ENCODE measurements around the gene LPIN3.
"Not testable (repeated sequence)": the region's sequence is repeated elsewhere in the genome, so short reads cannot be mapped to it uniquely, and the experiment has no call there.

The LPIN3 gene, protein sequence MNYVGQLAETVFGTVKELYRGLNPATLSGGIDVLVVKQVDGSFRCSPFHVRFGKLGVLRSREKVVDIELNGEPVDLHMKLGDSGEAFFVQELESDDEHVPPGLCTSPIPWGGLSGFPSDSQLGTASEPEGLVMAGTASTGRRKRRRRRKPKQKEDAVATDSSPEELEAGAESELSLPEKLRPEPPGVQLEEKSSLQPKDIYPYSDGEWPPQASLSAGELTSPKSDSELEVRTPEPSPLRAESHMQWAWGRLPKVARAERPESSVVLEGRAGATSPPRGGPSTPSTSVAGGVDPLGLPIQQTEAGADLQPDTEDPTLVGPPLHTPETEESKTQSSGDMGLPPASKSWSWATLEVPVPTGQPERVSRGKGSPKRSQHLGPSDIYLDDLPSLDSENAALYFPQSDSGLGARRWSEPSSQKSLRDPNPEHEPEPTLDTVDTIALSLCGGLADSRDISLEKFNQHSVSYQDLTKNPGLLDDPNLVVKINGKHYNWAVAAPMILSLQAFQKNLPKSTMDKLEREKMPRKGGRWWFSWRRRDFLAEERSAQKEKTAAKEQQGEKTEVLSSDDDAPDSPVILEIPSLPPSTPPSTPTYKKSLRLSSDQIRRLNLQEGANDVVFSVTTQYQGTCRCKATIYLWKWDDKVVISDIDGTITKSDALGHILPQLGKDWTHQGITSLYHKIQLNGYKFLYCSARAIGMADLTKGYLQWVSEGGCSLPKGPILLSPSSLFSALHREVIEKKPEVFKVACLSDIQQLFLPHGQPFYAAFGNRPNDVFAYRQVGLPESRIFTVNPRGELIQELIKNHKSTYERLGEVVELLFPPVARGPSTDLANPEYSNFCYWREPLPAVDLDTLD

DNA sequence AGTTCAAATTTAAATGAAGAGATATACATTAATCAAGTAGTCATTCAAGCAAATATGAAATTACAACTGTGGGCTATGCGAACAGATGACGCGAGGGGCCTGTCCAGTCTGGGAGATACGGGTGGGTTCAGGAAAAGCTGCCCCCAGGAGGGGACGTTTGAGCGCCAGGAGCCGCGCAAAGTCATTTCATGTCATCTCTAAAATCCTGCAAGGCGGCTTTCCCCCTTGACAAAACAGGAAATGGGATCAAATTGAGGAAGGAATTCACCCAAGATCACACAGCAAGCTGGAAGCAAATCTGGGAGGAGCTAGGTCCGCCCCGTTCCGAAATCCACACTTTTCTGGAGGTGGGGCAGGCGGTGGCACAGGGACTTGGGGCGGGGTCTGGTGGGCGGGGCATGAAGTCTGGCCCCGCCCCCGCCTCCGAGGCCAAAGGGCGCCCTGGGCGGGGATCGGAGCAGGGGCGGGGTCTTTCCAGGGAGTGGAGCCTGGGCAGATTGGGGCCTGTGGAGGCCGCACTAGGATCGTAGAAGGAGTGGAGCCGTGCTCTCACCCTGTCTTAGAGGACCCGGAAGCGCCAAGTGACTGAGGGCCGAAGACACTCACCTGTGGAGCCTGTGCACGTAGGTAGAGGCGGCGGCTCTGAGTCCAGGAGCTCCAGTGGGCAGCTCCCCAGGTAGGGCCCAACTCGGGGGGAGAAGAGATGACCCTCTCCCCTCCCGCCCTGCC, at the start of gene LPIN3:
LPIN3 (plus strand) TSS at position 495 of the 729 bp plus-strand sequence. CDS start 4,983 bp downstream, outside the sequence.
- DNase-seq: peak; percentile 66

- no peak for DNase-seq
Observed at GRCh38 chr20:41293269-41294037, 47.2 kb upstream of the LPIN3 start.

- DNase-seq: no peak
Observed at GRCh38 chr20:41299899-41300298, 40.7 kb upstream of the LPIN3 start.

- DNase-seq: no peak
Observed at GRCh38 chr20:41300383-41300782, 40.2 kb upstream of the LPIN3 start.

DNA sequence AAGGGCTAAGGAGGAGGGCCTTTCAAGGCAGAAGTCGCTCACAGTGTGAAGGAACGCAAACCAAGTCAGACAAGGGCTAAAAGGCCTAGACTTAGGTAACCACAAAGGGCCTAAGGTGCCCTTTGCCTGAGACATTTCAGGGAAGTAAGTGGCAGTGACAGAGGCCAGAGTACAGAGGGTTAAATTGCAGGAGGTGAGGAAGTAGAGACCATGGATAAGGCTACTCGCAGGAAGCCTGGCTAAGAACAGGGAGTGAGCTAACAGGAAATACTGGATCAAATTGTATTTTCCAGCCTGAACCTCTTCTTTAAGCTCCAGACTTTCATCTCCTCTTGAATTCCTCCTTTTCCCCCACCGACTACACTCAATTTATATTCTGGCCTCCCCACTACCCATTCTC, 39.7 kb upstream of the LPIN3 start:
- DNase-seq: no peak

- no peak for DNase-seq
Observed at GRCh38 chr20:41304002-41304401, 36.6 kb upstream of the LPIN3 start.

DNA sequence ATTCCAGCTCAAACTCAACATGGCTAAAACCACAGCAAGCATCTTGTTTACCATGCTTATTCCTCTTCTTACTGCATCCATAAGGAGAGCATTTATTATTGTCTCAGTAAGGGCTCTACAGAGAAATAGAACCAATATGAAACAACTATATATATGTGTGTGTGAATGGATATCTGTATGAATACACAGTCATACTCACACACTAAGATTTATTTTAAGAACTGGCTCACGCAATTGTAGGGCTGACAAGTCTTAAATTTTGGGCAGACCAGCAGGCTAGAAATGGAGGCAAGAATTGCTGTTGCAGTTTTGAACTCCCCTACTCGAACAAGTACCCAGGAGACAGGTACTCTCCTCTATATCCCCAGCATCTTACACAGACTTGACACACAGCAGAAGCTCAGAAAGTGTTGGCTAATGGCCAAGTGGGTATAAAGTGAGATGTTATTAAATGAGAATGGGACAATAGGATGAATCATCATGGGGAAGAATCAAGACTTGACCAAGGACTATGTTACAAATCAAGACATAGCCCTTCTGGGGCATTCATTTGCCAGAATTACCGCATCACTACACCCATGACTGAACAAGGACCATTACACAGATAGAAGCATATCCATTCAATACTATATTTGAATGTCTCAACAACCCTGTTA, 36.1 kb upstream of the LPIN3 start:
- no peak for DNase-seq

GRCh38 chr20:41306061-41306727, 34.4 kb upstream of the LPIN3 start:
- DNase-seq: no peak

DNA sequence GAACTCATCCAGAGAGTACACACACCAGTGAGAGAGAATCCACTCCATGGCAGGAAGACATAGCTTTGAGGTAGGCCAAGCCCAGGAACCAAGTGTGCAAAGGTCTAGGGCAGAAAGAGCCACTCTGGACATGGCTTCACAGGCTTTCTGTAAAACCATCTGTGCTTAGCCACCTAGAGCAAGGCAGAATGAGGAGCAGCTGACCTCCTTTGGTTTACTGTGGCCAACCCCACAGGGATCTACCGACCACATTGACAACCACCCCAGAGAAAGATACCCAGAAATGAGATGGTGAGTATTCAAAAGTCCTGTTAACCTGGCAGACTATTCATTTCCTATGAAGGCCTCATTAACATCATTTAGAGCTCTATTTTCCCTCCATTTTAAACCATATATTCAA, 33.6 kb upstream of the LPIN3 start:
- DNase-seq: no peak

DNA sequence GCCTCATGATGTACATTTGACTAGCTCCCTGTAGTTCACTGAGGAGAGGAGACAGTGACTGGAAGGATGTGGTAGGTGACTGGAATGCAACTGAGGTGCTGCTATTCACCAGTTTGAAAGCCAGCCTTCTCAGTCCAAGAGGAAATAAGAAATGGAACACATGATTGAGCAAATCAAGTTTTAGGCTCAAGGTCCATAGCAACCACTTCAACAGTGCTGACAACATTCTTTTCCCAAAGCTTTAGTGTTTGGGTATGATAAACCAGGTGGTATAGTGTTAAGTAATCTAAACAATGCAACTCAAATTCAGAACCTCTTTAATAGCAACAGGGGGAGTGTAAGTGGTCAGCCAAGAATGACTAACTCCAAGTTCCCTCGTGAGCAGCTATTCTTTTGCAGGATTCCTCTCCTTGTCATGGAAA, 32.3 kb upstream of the LPIN3 start:
- no peak for DNase-seq

GRCh38 chr20:41308726-41309413, 31.8 kb upstream of the LPIN3 start:
- no peak for DNase-seq

DNA sequence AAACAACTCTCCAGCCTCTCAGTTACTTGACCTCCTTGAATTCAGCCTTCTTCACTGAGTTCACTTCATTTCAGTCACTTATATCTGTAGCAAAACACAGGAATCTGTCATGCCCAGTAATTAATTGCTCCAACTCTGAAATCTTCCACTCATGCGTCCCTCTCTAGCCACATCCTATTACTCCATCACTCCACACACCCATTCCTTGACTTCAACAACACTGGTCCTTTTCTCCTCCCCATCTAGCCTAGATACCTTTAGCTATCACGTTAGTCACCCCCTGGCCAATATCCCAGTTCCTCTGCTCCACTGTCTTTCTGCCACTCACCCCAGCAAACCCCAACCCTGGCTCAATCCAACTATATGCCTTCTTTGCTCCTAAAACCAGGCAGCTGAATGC, 30.8 kb upstream of the LPIN3 start:
- no peak for DNase-seq

DNA sequence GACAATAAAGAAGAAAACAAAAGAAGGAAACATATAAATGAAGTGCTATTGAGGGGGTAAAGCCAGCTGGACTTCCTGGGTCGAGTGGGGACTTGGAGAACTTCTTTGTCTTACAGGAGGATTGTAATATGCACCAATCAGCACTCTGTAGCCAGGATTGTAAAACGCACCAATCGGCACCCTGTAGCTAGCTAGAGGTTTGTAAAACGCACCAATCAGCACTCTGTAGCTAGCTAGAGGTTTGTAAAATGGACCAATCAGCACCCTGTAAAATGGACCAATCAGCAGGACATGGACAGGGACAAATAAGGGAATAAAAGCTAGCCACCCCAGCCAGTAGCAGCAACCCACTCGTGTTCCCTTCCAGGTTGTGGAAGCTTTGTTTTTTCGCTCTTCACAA, 28.6 kb upstream of the LPIN3 start:
- DNase-seq: not testable (repeated sequence)

GRCh38 chr20:41314386-41314785, 26.2 kb upstream of the LPIN3 start:
- no peak for DNase-seq

- no peak for DNase-seq
Observed at GRCh38 chr20:41316051-41316450, 24.6 kb upstream of the LPIN3 start.

DNA sequence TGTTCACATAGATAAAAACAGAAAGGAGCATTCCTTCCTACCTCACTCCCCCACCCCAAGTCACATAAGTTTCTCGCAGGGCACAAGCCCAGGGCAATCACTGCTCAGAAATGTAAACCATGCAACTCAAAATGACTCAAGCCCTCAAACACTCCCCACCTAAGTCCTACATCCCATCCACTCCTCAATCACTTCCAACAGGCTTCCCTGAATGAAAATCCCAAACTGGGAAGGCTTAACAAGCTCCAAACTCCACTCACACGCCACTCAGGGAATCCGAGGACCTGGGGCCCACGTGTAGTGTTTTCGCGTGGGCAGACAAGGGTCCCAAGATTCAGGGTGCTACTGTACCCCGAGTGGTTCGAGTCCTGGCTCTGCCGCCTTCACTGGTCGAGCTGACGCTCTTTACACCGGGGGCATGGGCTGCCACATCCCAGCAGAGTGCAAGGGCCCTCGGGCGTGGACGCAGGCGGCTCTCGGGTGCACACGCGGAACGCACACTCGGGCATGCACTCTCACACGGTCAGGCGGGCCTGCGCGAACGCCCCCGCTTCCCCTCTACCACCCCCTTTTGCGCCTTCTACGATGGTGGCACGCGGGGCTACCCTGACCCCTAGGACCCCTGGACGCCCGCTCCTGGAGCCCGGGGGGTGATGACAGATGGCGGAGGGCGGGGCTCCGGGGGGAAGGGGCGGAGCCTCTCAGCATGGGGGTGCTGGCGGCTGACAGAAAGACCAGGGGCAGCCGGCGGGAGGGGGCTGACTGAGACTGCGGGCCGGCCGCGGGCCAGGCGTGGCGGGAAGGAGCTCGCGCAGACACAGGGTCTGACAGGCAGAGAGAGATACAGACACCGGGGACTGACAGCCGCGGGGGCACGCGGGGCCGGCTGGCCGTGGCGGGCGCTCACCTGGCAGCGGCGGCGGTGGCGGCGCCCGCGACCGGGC, 23.7 kb upstream of the LPIN3 start:
- peak; percentile 83 for DNase-seq

- DNase-seq: peak; percentile 98
Observed at GRCh38 chr20:41317546-41318270, 22.9 kb upstream of the LPIN3 start, which contains the start of gene ZHX3. Gene ZHX3 (minus strand): TSS chr20:41317731. CDS start chr20:41204916, 112,815 bp downstream.

GRCh38 chr20:41318271-41318649, 22.4 kb upstream of the LPIN3 start:
- no peak for DNase-seq

GRCh38 chr20:41320441-41320840, 20.2 kb upstream of the LPIN3 start:
- DNase-seq: no peak

Data from activated CD4-positive, alpha-beta T cell treated with anti-CD3 and anti-CD28 coated beads, Interleukin-2, Interleukin-6, amounts not matched to agents 100 ng/mL and 50 ng/mL, durations not matched to agents 16 hours and 8 hours (primary cell).